SJSA1 (cell line): Measurements from ENCODE around the gene NAA15. TPM values are rescaled to one million over a fixed set of nuclear protein-coding genes. Genes with fewer than 3 reads are reported as not detected.
"Not testable (repeated sequence)": the region's sequence is repeated elsewhere in the genome, so short reads cannot be mapped to it uniquely, and the experiment has no call there.

ENCODE experiments used
- DNase-seq, 2 experiments: peaks; one replicate each; pipeline ENCODE4 v3.0.0-alpha.2; 2015 to 2020; ENCODE audit warnings: low spot score in 2 of 2, low read depth in 1 of 2
- H3K27ac ChIP-seq: fragments of 250-450 bp; sonication (Bioruptor Pico); 2 replicates; pipeline ENCODE4 v1.5.1; 2020; ENCODE audit warnings: mild to moderate bottlenecking, moderate library complexity
- H3K27me3 ChIP-seq: fragments of 250-450 bp; sonication (Bioruptor Pico); replicated peaks from 2 replicates; pipeline ENCODE4 v1.5.1; 2020; ENCODE audit warnings: mild to moderate bottlenecking, moderate library complexity
- H3K36me3 ChIP-seq: fragments of 250-450 bp; sonication (Bioruptor Pico); 2 replicates; pipeline ENCODE4 v1.5.1; 2020; ENCODE audit warnings: mild to moderate bottlenecking
- H3K4me1 ChIP-seq: fragments of 250-450 bp; sonication (Bioruptor Pico); replicated peaks from 2 replicates; pipeline ENCODE4 v1.6.1; 2021; ENCODE audit warnings: mild to moderate bottlenecking
- H3K4me3 ChIP-seq: fragments of 250-450 bp; sonication (Bioruptor Pico); 2 replicates; pipeline ENCODE4 v1.5.1; 2020; ENCODE audit warnings: mild to moderate bottlenecking
- H3K9me3 ChIP-seq: fragments of 250-450 bp; sonication (Bioruptor Pico); replicated peaks from 2 replicates; pipeline ENCODE4 v1.5.1; 2020; ENCODE audit warnings: mild to moderate bottlenecking
- total RNA-seq: library from RNA; depleted of rRNA; stranded (reverse); fragments of >200 nt; shearing (Covaris generic); gene quantifications from 2 replicates; pipeline ENCODE4 v1.2.3, GENCODE V29; 2014

NAA15 gene
- total RNA-seq, 1 experiment from 2014 or later = 37.8 TPM

DNA sequence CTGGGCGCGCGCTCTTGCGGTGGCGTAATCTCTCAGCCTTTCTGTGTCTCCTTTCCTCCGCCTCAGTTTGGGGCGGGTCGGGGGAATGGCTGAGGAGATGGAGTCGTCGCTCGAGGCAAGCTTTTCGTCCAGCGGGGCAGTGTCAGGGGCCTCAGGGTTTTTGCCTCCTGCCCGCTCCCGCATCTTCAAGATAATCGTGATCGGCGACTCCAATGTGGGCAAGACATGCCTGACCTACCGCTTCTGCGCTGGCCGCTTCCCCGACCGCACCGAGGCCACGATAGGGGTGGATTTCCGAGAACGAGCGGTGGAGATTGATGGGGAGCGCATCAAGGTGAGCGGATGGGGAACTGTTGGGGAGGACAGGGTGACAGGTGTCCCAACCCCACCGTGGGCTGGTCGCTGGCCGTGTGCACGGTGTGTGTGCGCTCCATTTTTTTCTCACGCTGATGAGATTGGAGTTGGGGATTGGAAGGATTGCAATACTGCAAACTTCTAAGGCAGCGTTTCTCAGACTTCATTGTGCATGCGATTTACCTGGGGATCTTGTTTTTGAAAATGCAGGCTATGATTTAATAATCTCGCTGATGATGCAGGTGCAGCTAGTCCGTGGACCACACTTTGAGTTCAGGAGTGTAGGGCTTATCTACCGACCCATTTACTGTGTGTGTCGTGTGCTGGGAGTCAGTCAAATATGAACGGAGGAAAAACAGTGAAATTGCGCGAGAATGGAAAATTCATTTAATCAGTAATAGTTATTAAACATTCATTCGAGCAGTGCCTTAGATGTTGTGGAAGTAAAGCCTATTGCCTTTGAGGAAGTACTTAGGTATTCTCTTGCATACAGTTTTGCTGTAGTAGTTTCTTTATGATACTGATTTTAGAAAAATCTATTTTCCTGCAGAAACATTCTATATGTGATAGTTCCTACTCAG, 153.1 kb downstream of the NAA15 start, which contains the start of gene RAB33B:
Gene RAB33B, plus strand, starts transcription at position 11 of the 935 bp plus-strand sequence. Its CDS starts 75 bp downstream, at position 86.
- Histone ChIP-seq H3K4me1 (peaks cover 21% of the 10 kb centered on the region), H3K4me3 (peak within 1 kb of the TSS; percentile 78), H3K27ac (peak within 1 kb of the TSS; percentile 58), H3K27me3 (no peaks in the 10 kb centered on the region), H3K9me3 (no peaks in the 10 kb centered on the region), H3K36me3 (peaks cover 3% of the 10 kb centered on the region; the same call in 1 of the 2 replicates)
- DNase-seq = no peak

DNA sequence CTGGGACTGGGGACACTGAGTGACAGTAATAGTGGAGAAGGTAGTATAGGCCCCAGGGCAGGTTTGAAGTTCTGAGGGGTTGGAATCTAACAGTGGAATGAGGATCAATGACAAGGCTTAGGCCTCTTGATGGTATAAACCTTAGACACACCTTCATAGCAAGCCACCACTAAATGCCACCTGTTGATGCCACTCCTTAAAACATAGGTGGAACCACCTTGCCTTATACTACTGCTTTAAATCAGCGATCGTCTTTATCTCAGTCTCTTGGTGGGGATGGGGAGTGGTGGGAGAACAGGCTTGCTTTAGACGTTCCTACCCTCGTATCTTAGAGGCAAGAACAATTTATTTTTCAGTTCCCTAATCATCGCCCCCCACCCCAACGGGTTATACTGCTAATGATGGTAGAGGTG, 153.8 kb downstream of the NAA15 start:
- peaks cover 3% of the 10 kb centered on the region; the same call in 1 of the 2 replicates for H3K36me3 ChIP-seq
- no peaks in the 10 kb centered on the region for H3K9me3 ChIP-seq
- peaks cover 21% of the 10 kb centered on the region for H3K4me1 ChIP-seq
- H3K27me3 ChIP-seq = no peaks in the 10 kb centered on the region
- peak overlapping the region; percentile 78 for H3K4me3 ChIP-seq
- DNase-seq = no peak
- no peak overlapping the region for H3K27ac ChIP-seq

DNA sequence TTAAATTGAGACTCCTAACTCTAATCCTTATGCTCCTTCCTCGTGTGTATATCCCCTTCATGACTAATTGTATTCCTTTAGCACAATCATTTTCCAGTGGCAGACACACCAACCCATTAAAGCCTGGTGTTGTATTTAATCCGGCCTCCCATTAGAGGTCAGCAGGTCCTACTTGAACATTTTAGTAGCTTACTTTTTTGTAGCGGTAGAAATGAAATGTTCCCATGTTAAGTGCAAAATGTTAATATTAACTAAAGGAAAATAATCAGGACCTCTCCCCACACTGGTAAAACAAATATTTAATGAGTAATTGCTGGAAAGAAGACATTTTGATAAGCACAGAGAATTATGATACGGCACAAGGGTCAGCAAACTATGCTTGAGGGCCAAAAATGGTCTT, 156.0 kb downstream of the NAA15 start:
- no peak overlapping the region for H3K4me3 ChIP-seq
- H3K9me3 ChIP-seq = no peaks in the 10 kb centered on the region
- no peak overlapping the region for H3K27ac ChIP-seq
- peaks cover 3% of the 10 kb centered on the region; the same call in 1 of the 2 replicates for H3K36me3 ChIP-seq
- H3K27me3 ChIP-seq = no peaks in the 10 kb centered on the region
- H3K4me1 ChIP-seq = peaks cover 16% of the 10 kb centered on the region
- no peak for DNase-seq

DNA sequence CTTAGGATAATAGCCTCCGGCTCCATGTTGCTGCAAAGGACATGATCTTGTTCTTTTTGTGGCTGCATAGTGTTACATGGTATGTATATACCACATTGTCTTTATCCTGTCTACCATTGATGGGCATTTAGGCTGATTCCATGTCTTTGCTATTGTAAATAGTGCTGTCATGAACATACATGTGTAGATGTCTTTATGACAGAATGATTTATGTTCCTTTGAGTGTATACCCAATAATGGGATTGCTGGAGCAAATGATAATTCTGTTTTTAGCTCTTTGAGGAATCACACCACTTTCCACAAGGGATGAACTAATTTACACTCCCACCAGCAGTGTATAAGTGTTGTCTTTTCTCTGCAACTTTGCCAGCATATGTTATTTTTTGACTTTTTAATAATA, 157.2 kb downstream of the NAA15 start:
- DNase-seq = no peak
- H3K36me3 ChIP-seq = no peaks in the 10 kb centered on the region; the same call in 1 of the 2 replicates
- peaks cover 11% of the 10 kb centered on the region for H3K4me1 ChIP-seq
- H3K4me3 ChIP-seq = no peak overlapping the region
- no peaks in the 10 kb centered on the region for H3K9me3 ChIP-seq
- H3K27me3 ChIP-seq = no peaks in the 10 kb centered on the region
- no peak overlapping the region for H3K27ac ChIP-seq

DNA sequence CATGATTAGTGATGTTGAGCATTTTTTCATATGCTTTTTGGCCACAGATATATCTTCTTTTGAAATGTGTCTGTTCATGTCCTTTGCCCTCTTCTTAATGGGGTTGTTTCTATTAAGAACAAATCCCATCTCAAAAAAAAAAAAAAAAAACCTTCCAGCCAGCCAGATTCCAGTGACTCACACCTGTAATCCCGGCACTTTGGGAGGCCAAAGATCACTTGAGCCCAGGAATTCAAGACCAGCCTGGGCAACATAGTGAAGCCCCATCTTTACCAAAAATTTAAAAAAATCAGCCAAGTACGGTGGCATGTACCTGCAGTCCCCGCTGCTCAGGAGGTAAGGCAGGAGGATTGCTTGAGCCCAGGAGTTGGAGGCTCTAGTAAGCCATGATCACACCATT, 157.7 kb downstream of the NAA15 start:
- Histone ChIP-seq H3K27me3 (no peaks in the 10 kb centered on the region), H3K36me3 (no peaks in the 10 kb centered on the region; the same call in 1 of the 2 replicates), H3K9me3 (no peaks in the 10 kb centered on the region), H3K4me3 (no peak overlapping the region), H3K27ac (no peak overlapping the region), H3K4me1 (peaks cover 11% of the 10 kb centered on the region)
- no peak for DNase-seq

DNA sequence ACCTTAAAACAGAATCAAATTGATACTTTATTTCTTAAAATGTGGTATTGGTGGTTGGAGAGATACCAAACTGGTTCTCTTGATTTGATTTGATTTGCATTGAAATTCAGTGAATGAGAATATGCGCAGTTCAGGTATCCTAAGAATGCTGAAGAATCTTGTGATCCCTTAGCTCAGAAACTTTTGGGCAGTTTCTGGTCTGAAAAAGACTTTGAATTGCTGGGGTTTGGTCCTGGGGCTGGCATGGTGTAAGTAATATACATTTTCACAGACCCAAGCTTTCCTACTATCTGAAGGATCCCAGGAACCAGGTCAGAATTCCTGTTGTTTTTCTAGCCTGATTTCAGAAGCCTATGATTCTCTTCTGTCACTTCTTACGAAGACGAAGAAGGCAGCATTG, 159.3 kb downstream of the NAA15 start:
- Histone ChIP-seq H3K4me1 (no peaks in the 10 kb centered on the region), H3K4me3 (no peak overlapping the region), H3K27me3 (no peaks in the 10 kb centered on the region), H3K9me3 (no peaks in the 10 kb centered on the region), H3K36me3 (no peaks in the 10 kb centered on the region), H3K27ac (no peak overlapping the region)
- no peak for DNase-seq

DNA sequence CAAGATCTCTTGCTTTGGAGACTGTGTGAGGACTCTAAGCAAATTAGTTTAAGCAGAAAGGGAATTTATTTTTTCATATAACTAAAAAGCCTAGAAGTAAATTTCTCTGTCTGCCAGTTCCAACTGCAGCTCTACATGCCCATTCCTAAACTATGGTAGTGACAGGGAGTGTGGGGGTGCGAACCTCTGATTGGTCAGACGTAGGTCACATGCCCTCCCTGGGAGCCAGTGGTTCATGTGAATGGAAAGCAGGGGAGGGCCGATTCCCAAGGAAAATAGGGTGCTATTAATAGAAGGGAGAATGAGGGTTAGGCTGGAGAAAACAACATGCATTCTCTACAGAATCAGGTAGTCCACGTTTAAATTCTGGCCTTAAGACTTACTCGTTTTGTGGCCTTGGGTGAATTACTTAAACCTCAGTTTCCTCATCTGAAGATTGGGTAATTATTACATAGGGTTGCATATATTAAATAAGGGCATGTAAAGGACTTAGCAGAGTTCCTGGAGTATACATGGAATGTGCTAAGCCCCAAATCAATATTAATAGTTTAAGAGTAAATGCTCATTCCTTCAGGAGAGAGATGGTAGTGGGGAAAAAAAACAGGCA, 159.8 kb downstream of the NAA15 start:
- no peaks in the 10 kb centered on the region for H3K9me3 ChIP-seq
- no peak for DNase-seq
- H3K27me3 ChIP-seq = no peaks in the 10 kb centered on the region
- no peaks in the 10 kb centered on the region for H3K36me3 ChIP-seq
- no peaks in the 10 kb centered on the region for H3K4me1 ChIP-seq
- no peak overlapping the region for H3K27ac ChIP-seq
- no peak overlapping the region for H3K4me3 ChIP-seq

DNA sequence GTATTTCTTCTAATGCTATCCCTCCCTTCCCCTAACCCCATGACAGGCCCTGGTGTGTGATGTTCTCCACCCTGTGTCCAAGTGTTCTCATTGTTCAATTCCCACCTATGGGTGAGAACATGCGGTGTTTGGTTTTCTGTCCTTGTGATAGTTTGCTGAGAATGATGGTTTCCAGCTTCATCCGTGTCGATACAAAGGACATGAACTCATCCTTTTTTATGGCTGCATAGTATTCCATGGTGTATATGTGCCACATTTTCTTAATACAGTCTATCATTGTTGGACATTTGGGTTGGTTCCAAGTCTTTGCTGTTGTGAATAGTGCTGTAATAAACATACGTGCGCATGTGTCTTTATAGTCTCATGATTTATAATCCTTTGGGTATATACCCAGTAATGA, 163.2 kb downstream of the NAA15 start:
- not testable (repeated sequence) for H3K36me3 ChIP-seq, H3K4me3 ChIP-seq, DNase-seq, H3K4me1 ChIP-seq, H3K27ac ChIP-seq, H3K9me3 ChIP-seq, H3K27me3 ChIP-seq

DNA sequence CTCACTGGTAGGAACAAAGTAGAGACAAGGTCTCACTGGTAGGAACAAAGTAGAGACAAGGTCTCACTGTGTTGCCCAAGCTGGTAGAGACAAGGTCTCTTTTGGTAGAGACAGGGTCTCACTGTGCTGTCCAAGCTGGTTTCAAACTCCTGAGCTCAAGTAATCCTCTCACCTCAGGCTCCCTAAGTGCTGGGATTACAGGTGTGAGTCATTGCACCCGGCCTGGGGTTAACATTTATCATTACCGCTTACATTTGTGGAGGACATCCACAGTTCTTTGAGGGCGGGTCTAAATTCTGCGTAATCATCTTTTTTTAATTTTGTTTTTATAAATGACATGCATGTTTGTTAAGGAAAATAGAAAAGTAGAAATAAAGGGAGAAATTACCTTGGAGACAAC, 164.6 kb downstream of the NAA15 start:
- Histone ChIP-seq H3K27ac (no peak overlapping the region), H3K4me3 (no peak overlapping the region), H3K4me1 (no peaks in the 10 kb centered on the region), H3K9me3 (peaks cover 8% of the 10 kb centered on the region; the same call in 1 of the 2 replicates), H3K27me3 (no peaks in the 10 kb centered on the region), H3K36me3 (no peaks in the 10 kb centered on the region)
- no peak for DNase-seq

DNA sequence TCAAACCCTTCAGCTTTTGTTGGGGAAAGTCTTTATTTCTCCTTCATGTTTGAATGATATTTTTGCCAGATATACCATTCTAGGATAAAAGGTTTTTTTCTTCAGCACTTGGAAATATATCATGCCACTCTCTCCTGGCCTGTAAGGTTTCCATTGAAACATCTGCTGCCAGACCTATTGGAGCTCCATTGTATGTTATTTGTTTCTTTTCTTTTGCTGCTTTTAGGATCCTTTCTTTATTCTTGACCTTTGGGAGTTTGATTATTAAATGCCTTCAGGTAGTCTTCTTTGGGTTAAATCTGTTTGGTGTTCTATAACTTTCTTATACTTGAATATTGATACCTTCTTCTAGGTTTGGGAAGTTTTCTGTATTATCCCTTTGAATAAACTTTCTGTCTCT, 167.5 kb downstream of the NAA15 start:
- not testable (repeated sequence) for H3K36me3 ChIP-seq, DNase-seq, H3K4me1 ChIP-seq, H3K9me3 ChIP-seq, H3K4me3 ChIP-seq, H3K27me3 ChIP-seq, H3K27ac ChIP-seq

DNA sequence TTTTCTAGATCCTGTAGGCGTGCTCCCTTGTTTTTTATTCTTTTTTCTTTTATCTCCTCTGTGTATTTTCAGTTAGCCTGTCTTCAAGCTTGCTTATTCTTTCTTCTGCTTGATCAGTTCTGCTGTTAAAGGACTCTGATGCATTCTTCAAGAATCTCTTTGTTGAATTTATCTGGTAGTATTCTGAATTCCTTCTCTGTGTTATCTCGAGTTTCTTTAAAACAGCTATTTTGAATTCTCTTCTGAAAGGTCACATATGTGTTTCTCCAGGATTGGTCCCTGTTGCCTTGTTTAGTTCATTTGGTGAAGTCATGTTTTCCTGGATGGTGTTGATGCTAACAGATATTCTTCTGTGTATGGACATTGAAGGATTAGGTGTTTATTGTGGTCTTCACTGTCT, 167.9 kb downstream of the NAA15 start:
- Histone ChIP-seq H3K9me3 (peaks cover 8% of the 10 kb centered on the region; the same call in 1 of the 2 replicates), H3K4me1 (no peaks in the 10 kb centered on the region), H3K27ac (no peak overlapping the region), H3K36me3 (peaks cover 10% of the 10 kb centered on the region; the same call in 1 of the 2 replicates), H3K27me3 (no peaks in the 10 kb centered on the region), H3K4me3 (no peak overlapping the region)
- DNase-seq = no peak
